ENCODE results near the gene ITGA6. TPM values are rescaled to one million over a fixed set of nuclear protein-coding genes. Genes with fewer than 3 reads are reported as not detected.
A peak's percentile ranks its signal among the peaks of the same experiment; 100 is the strongest.

ITGA6 gene
- total RNA-seq, 1 experiment from 2014 or later: 75.9 TPM

- ChIA-PET POLR2A (interaction anchor here (0.5 to 1.0 kb wide), 2 partner anchors 12 to 1659 kb away, joined by 3 to 4 read pairs; partner anchors contain the start of gene ITGA6), CTCF (no interaction called here)
- Histone ChIP-seq H3K4me3 (ENCODE audit: low read depth in 2 of 2, low read length in 2 of 2) (no peak overlapping the region), H3K9me3 (ENCODE audit: control insufficient read depth, insufficient read depth, low read depth, low read length) (no peaks in the 10 kb centered on the region), H3K27ac (ENCODE audit: low read length) (peak overlapping the region; percentile 67), H3K36me3 (ENCODE audit: control insufficient read depth, insufficient read depth, low read length) (no peaks in the 10 kb centered on the region), H3K4me1 (ENCODE audit: control insufficient read depth, insufficient read depth, low read length) (peaks cover 64% of the 10 kb centered on the region), H3K27me3 (ENCODE audit: control insufficient read depth, insufficient read depth, low read length) (no peaks in the 10 kb centered on the region)
- in situ Hi-C loops (cut with HindIII; ENCODE audit: low pct_unique_long_range_greater_than_20kb, low sequenced_read_pairs): no loop called here
- ATAC-seq (no peak), DNase-seq (ENCODE audit: low read depth, low spot score) (no peak)
- TF ChIP-seq POLR2AphosphoS5 (IDR thresholded peaks at IDR 0.05; ENCODE audit: low read depth, low read length) (no peak), SIN3A (IDR thresholded peaks at IDR 0.05; ENCODE audit: borderline replicate concordance, insufficient read depth, low read depth, low read length) (no peak), TCF7L2 (IDR thresholded peaks at IDR 0.05; ENCODE audit: low read depth, low read length) (no peak), REST (IDR thresholded peaks at IDR 0.05; ENCODE audit: insufficient read depth in 1 of 2, low read depth in 2 of 2, low read length in 1 of 2) (no peak), CTCF (IDR thresholded peaks at IDR 0.05) (no peak)
- intact Hi-C loops (cut with micrococcal nuclease; ENCODE audit: unreplicated experiment): no loop called here
- BruUV-seq (replicated peaks): no TSS peak
Observed at GRCh38 chr2:172439911-172440310, 12.5 kb downstream of the ITGA6 start.

- Histone ChIP-seq H3K9me3 (ENCODE audit: control insufficient read depth, insufficient read depth, low read depth, low read length) (no peaks in the 10 kb centered on the region), H3K36me3 (ENCODE audit: control insufficient read depth, insufficient read depth, low read length) (no peaks in the 10 kb centered on the region), H3K27ac (ENCODE audit: low read length) (peak overlapping the region; percentile 51), H3K4me1 (ENCODE audit: control insufficient read depth, insufficient read depth, low read length) (peaks cover 64% of the 10 kb centered on the region), H3K27me3 (ENCODE audit: control insufficient read depth, insufficient read depth, low read length) (no peaks in the 10 kb centered on the region), H3K4me3 (ENCODE audit: low read depth in 2 of 2, low read length in 2 of 2) (no peak overlapping the region)
- BruUV-seq (replicated peaks): no TSS peak
- CTCF ChIA-PET: interaction anchor here (0.7 kb wide), 1 partner anchor 215 kb away, joined by 3 read pairs; no protein-coding TSS in a partner anchor
- POLR2A ChIA-PET: interaction anchor here (1.3 kb wide), 1 partner anchor 11 kb away, joined by 3 read pairs; no protein-coding TSS in a partner anchor
- no peak for DNase-seq (ENCODE audit: low read depth, low spot score)
- ATAC-seq: no peak
- TF ChIP-seq REST (IDR thresholded peaks at IDR 0.05; ENCODE audit: insufficient read depth in 1 of 2, low read depth in 2 of 2, low read length in 1 of 2): no peak
- intact Hi-C loops (cut with micrococcal nuclease; ENCODE audit: unreplicated experiment) (no loop called here), in situ Hi-C loops (cut with HindIII; ENCODE audit: low pct_unique_long_range_greater_than_20kb, low sequenced_read_pairs) (no loop called here)
Observed at GRCh38 chr2:172440795-172441194, 13.4 kb downstream of the ITGA6 start.
